T47D (cell line): Measurements from ENCODE around the gene MAN1C1.
"Not testable (repeated sequence)": the region's sequence is repeated elsewhere in the genome, so short reads cannot be mapped to it uniquely, and the experiment has no call there.

Experiments used
- DNase-seq, 2 experiments: peaks; one replicate each; pipeline versions ENCODE4 v3.0.0 to v3.0.0-alpha.2; 2011 to 2012; ENCODE audit warnings: low read depth in 1 of 2, low spot score in 1 of 2
- JUND ChIP-seq: IDR thresholded peaks from 2 replicates; pipeline ENCODE4 v1.6.1; 2012; ENCODE audit warnings: low read depth
- in situ Hi-C: cut with HindIII; loops from 2 replicates; pipeline ENCODE4 v1.10.0; 2016; ENCODE audit warnings: low sequenced_read_pairs, low pct_unique_long_range_greater_than_20kb

MAN1C1 gene

DNA sequence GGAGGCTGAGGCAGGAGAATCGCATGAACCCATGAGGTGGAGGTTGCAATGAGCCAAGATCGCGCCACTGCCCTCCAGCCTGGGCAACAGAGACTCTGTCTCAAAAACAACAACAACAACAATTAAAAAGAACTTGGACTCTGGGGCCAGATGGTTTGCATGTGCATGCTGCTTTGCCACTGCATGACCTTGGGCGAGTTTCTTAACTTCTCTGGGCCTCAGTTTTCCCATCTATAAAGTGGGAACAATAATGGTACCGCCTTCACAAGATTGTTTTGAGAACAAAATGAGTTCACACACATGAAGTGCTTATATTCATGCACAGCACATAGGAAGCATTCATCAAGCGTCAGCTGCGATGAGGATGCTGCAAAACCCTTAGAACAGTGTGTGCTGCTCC lies 74.6 kb downstream of the MAN1C1 start:
- no peak for DNase-seq
- in situ Hi-C loops = no loop called here
- no peak for TF ChIP-seq JUND

DNA sequence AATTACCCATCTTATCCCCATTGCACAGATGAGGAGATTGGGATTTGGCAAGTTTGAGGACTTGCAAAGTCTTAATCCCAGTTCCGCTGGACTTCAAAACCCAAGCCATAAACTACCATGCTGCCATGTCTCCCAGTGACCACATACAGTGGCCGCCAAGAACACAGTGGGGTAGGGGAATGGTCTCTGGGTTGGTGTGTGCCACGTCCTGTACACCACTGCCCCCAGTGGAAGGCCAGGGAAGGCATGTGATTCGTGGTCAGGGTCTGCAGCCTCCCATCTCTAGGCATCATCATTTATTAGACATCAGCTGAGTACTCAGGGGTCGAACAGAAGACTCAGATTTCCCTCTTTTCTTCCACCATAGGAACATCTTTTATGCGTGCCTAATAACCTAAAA lies 76.0 kb downstream of the MAN1C1 start:
- in situ Hi-C loops = no loop called here

DNA sequence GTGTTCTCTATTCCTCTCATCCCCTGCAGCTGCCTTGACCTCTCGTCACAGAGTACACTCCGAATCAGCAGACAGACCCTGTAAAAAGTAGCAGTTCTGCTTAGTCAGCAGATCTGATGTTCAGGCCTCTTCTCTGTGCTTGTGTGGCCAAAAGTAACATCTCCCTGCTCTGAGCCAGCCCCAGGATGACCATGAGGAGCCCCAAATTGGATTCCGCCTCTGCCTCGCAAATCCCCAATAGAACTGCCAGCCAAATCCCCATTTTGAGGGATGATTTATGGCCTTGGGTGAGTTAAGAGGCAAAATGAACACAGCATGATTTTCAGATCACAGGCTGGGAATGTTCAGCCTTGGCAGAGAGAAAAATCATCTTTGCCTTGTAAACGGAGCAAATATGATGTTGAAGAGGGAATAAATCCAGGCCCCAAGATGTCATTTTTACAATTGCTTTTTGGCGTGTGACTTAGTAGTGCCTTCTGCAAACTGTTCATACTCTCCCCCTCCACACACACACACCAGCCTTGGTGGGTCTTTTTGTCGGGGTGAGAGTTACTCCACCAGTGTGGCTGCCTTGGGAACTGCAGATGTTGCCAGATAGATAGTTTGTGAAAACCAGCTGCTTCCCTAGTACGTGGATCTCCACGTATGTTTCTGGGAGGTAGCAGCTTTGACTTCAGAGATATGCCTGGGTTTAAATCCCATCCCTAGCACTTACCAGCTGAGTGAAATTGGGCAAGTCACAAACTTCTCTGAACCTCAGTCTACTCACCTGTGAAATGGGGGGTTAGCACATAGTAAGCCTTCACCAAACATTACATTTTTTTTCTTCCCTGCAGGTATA lies 77.8 kb downstream of the MAN1C1 start:
- in situ Hi-C loops = no loop called here

More for the DNA sequence above, 76.0 kb downstream of the MAN1C1 start:
- no peak for DNase-seq
- TF ChIP-seq JUND = no peak

GRCh38 chr1:25695090-25695770 lies 78.6 kb downstream of the MAN1C1 start:
- in situ Hi-C loops = no loop called here
- TF ChIP-seq JUND = no peak
- DNase-seq = peak in 1 of 2 experiments; percentile 60

More for the DNA sequence above, 77.8 kb downstream of the MAN1C1 start:
- no peak for TF ChIP-seq JUND
- DNase-seq = no peak

GRCh38 chr1:25695771-25696311 lies 79.2 kb downstream of the MAN1C1 start:
- in situ Hi-C loops = no loop called here
- TF ChIP-seq JUND = no peak
- DNase-seq = no peak

GRCh38 chr1:25696643-25697042 lies 80.1 kb downstream of the MAN1C1 start:
- in situ Hi-C loops, DNase-seq: not testable (repeated sequence)

DNA sequence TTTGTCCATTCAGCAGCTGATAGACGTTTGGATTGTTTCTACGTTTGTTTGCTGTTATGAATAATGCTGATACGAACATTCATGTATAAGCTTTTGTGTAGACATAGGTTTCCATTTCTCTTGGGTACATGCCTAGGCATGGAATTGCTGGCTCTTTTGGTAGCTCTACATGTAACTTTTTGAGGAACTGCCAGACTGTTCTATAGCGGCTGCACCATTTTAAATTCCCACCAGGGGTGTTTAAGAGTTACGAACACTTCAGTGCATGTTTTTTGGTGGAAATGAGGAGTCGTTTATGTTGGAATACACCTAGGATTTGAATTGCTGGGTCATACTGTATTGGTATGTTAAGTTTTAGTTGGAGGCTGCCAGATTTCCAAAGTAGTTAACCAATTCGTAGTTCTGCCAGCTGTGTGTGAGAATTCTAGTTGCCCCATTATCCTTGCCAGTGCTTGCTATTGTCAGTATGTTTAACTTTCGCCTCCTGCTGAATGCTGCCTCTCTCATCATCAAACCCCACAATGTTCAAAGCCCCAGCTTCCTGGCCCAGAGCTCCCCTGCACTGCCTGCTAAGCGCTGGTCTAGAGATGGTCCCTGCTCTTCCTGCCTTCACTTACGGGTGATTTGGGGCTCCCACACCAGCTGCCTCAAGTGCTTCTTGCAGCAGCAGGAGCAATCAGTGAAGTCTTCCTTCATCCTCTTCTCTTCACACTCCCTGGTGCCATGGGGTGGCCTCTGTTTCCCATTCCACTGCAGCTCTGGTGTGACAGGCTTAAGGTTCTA lies 81.0 kb downstream of the MAN1C1 start:
- no peak for DNase-seq
- in situ Hi-C loops = no loop called here
- no peak for TF ChIP-seq JUND

DNA sequence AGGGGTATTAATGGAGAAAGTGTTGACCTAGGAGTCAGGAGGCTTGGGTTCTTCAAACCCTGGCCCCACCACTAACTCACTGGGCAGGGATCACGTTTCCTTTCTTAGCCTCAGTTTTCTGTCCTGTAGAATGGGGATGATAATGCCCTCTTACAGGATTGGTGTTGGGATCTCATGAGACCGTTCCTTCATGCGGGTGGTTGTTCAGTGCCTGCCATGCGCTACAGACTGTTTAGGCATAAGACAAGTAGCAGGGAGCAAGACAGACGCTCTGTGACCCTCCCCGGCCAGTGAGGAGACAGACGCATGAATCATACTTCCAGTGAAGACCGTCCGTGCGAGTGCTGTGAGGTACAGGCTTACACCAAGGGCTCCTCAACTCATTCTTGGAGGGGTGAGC lies 81.7 kb downstream of the MAN1C1 start:
- in situ Hi-C loops = no loop called here
- no peak for TF ChIP-seq JUND
- DNase-seq = no peak

DNA sequence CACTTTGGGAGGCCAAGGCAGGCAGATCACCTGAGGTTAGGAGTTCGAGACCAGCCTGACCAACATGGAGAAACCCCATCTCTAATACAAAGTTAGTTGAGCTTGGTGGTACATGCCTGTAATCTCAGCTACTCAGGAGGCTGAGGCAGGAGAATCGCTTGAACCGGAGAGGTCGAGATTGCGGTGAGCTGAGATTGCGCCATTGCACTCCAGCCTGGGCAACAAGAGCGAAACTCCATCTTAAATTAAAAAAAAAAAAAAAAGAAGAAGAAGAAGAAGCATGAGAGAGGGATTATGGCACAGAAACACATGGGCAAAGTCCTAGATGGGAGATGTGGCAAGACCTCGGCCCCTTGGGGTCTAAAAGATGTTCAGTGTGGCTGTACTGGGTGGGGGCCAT lies 82.5 kb downstream of the MAN1C1 start:
- in situ Hi-C loops = not testable (repeated sequence)

GRCh38 chr1:25699500-25700143 lies 83.0 kb downstream of the MAN1C1 start:
- in situ Hi-C loops = no loop called here
- no peak for DNase-seq
- no peak for TF ChIP-seq JUND

More for the DNA sequence above, 82.5 kb downstream of the MAN1C1 start:
- DNase-seq = not testable (repeated sequence)

- no peak for DNase-seq
- TF ChIP-seq JUND = no peak
Measured at GRCh38 chr1:25700144-25700523, 83.5 kb downstream of the MAN1C1 start.

GRCh38 chr1:25700626-25701025 lies 84.0 kb downstream of the MAN1C1 start:
- DNase-seq = no peak
- in situ Hi-C loops = no loop called here

More at GRCh38 chr1:25700144-25700523, 83.5 kb downstream of the MAN1C1 start:
- in situ Hi-C loops = no loop called here

More at GRCh38 chr1:25700626-25701025, 84.0 kb downstream of the MAN1C1 start:
- no peak for TF ChIP-seq JUND
